ENCODE results near the gene TTC27.

GRCh38 chr2:32773448-32773808, 145.6 kb downstream of the TTC27 start:
- TF ChIP-seq, protein P1, sequence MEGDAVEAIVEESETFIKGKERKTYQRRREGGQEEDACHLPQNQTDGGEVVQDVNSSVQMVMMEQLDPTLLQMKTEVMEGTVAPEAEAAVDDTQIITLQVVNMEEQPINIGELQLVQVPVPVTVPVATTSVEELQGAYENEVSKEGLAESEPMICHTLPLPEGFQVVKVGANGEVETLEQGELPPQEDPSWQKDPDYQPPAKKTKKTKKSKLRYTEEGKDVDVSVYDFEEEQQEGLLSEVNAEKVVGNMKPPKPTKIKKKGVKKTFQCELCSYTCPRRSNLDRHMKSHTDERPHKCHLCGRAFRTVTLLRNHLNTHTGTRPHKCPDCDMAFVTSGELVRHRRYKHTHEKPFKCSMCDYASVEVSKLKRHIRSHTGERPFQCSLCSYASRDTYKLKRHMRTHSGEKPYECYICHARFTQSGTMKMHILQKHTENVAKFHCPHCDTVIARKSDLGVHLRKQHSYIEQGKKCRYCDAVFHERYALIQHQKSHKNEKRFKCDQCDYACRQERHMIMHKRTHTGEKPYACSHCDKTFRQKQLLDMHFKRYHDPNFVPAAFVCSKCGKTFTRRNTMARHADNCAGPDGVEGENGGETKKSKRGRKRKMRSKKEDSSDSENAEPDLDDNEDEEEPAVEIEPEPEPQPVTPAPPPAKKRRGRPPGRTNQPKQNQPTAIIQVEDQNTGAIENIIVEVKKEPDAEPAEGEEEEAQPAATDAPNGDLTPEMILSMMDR (IDR thresholded peaks at IDR 0.05 in 2 of 3, conservative IDR thresholded peaks at IDR 0.05 in 1 of 3; ENCODE audit: control insufficient read depth in 2 of 3, extremely low read depth in 1 of 3, insufficient read depth in 1 of 3, low read depth in 3 of 3, low read length in 3 of 3) = no peak
- TF ChIP-seq TCF12 (IDR thresholded peaks at IDR 0.05; ENCODE audit: low read depth, low read length) (no peak), SP1 (IDR thresholded peaks at IDR 0.05; ENCODE audit: low read depth, low read length) (no peak), NFYB (IDR thresholded peaks at IDR 0.05; ENCODE audit: insufficient read depth, low read depth, low read length) (no peak), POLR2A (IDR thresholded peaks at IDR 0.05; ENCODE audit: low read depth, low read length) (no peak), TCF3 (IDR thresholded peaks at IDR 0.05; ENCODE audit: borderline replicate concordance, insufficient read depth, low read depth, low read length) (no peak), KDM1A (IDR thresholded peaks at IDR 0.05; ENCODE audit: borderline replicate concordance) (no peak), ZSCAN29 (IDR thresholded peaks at IDR 0.05) (no peak), RB1 (IDR thresholded peaks at IDR 0.05; ENCODE audit: borderline replicate concordance) (no peak)
